ENCODE measurements around the gene PANK2. TPM values are rescaled to one million over a fixed set of nuclear protein-coding genes. Genes with fewer than 3 reads are reported as not detected.
"Not testable (repeated sequence)": the region's sequence is repeated elsewhere in the genome, so short reads cannot be mapped to it uniquely, and the experiment has no call there.

PANK2 gene
- total RNA-seq, 1 donor from 2014 or later: 68.4 TPM

DNA sequence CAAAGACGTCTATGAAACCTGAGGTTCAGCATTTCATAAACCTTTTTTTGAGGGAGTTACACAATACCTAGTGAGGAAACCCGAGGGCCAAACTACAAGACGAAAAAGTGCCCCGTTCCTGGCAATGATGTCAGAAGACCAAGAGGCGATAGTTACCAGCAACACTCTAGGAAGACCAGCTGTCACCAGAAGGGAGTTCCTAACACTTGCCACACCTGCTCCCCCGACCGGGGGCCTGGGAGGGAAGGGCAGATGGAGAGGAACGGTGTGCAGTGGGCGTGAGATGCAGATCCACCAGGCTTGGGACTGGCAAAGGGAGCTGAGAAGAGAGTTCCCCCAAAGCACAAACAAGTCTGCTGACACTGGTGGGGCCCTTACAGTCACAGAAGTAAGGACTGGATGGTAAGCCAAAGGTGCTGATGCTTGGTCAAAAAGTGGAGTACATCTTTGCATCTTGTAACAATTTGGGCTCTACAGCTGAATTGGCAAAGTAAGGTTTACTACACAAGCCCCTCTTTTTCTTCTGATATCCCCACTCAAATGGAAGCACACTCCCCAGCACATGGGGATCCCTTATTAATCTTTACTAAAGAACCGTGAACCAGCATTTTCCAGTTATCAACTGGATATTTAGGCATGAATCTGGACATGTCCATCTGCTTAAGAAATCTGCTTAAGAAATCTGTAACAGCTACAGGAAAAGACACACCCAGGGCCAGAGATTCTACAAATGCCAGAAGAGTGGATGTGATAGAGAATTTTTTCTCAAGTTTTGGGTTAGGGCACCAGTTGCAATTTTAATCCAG, 38.5 kb downstream of the PANK2 start:
- no peak for DNase-seq (ENCODE audit: low read depth)

GRCh38 chr20:3929713-3930060, 40.5 kb downstream of the PANK2 start:
- no peak for DNase-seq (ENCODE audit: low read depth)

- peak; percentile 68 for DNase-seq (ENCODE audit: low read depth)
Measured at GRCh38 chr20:3930265-3931206, 41.3 kb downstream of the PANK2 start.

DNA sequence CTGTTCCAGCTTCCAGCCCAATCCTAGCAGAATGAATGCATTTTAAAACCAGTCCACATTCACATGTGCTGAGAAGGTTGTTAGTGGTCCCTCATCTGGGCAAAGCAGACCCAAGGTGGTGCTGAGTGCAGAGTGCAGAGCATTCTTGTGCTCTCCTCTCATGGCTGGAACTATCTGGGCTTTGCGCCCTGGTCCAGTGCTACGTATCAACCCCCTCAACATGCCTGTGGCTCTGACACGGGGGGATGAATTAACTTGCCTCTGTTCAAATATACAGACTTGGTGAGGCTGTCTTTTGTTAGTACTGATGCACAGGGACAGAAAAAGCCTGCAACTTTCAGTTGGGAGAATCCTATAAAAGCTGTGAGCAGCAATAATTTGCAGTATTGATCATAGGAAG, 42.5 kb downstream of the PANK2 start:
- no peak for DNase-seq (ENCODE audit: low read depth)

DNA sequence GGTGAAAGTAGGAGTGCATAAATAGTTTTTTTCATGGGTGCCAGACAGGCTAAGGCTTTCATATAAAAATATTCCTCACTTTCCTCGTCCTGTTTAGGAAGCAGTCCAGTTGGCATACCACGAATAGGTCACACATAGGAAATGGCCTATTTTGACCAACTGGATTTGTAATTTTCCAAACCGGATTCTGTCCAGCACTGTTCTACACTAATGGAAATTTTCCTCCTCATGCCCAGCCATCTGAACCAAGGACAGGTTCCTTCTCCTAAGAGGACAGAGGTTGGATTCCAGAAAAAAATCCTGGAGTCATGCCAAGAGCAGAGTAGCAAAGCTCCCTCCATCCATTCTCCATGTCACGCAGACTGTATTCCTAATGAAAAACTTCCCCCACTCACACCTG, 43.1 kb downstream of the PANK2 start:
- no peak for DNase-seq (ENCODE audit: low read depth)

GRCh38 chr20:3932681-3933080, 43.5 kb downstream of the PANK2 start:
- peak; percentile 41 for DNase-seq (ENCODE audit: low read depth)

DNA sequence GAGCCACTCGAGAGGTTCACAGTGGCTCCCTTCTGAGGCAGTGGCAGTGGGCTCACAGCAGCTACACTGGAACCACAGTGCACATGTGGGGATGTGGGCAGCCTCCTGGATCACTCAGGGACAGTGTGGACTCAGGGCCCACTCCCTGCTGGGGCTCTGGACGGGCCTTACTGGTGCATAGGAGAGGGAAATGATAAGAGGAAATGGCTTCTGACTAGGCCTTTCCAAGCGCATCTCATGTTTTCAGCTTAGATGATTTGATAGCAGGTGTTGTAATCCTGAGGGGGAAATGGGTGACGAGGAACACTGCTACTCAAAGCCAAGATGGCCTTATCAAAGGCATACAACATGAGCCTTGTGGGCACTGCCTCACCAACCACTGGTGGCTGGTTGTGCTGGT, 44.0 kb downstream of the PANK2 start:
- no peak for DNase-seq (ENCODE audit: low read depth)

GRCh38 chr20:3934624-3935023, 45.4 kb downstream of the PANK2 start:
- no peak for DNase-seq (ENCODE audit: low read depth)

DNA sequence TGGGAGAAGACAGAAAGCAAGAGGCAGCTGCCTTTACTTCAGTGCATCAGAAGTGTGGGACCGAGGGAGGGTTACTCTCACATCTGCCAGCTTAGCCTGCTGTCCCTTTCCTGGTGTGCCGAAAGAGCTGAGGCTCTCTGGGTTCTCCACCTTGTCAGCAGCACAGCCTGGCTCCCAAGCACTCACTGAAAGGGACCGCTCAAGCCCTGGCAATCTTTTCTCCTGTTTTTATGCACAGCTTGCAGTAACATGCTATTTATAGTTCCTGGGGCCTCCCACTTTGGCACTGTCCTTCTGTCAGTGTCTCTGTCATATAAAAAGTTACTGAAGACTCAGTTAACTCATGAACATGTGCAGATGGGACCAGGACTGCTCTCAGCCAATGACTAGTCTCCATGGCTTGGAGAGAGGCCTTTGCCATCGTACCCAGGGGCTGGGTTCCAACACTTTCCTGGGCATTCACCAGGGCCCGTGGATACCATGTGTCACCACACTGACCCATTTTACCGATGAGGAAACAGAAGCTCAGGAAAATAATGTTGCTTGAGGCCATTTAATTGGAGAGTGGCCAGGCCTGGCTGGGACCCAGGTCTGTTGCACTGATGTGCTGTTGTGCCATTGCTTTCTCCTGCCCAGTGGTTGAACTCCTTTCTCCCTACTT, 46.2 kb downstream of the PANK2 start:
- no peak for DNase-seq (ENCODE audit: low read depth)

DNA sequence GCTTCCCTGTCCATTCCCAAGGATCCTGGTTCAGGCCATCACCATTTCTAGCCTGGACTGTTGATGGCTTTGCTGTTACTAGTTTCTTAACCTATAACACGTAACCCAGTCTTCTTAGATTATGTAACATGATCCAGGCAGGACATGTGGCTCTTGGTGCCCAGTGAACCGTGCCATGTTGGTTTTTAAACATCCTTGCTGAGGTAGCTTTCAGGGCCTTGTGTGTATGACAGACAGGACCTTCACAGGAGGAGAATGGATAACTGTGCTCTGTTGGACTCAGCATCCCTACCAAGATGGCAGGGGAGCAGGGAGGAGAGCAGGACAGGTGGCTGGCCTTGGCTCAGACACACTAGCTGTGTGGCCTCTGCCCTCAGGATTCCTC, 46.8 kb downstream of the PANK2 start:
- DNase-seq (ENCODE audit: low read depth): peak; percentile 30

- no peak for DNase-seq (ENCODE audit: low read depth)
Measured at GRCh38 chr20:3937618-3938017, 48.4 kb downstream of the PANK2 start.

GRCh38 chr20:3940905-3941304, 51.7 kb downstream of the PANK2 start:
- DNase-seq (ENCODE audit: low read depth): no peak

DNA sequence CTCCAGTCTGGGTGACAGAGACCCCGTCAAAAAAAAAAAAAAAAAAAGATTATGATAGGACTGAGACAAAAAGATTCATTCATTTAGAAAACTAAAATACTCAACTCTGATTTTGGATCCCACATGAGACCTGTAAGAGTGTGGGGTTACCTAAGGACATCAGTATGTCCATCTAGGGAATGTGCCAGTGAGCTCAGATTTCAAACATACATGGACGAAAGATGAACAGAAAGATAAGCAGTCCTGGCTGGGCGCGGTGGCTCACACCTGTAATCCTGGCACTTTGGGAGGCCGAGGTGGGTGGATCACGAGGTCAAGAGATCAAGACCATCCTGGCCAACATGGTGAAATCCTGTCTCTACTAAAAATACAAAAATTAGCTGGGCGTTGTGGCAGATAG, 57.5 kb downstream of the PANK2 start:
- not testable (repeated sequence) for DNase-seq (ENCODE audit: low read depth)

- DNase-seq (ENCODE audit: low read depth): no peak
Measured at GRCh38 chr20:3964719-3965118, 75.5 kb downstream of the PANK2 start.

DNA sequence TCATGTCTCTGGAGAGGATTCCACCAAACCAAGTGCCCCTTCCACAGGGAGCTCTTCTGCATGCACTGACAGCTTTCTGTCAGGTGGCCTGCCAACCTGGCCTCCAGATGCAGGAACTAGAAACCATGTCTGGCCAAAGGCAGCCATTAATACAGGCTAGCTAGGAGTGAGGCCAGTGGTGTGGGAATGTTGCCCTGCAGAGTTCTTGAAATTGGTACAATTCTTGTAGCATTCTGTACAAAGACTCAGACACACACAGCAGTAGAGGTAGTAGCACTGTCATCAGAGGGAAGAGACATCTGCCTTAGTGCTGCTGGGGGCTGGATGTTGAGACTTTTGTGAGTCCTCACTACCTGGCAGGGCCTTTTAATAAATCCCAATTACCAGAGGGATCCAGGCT, 77.4 kb downstream of the PANK2 start:
- no peak for DNase-seq (ENCODE audit: low read depth)

- DNase-seq (ENCODE audit: low read depth): no peak
Measured at GRCh38 chr20:3970016-3970415, 80.8 kb downstream of the PANK2 start.

DNA sequence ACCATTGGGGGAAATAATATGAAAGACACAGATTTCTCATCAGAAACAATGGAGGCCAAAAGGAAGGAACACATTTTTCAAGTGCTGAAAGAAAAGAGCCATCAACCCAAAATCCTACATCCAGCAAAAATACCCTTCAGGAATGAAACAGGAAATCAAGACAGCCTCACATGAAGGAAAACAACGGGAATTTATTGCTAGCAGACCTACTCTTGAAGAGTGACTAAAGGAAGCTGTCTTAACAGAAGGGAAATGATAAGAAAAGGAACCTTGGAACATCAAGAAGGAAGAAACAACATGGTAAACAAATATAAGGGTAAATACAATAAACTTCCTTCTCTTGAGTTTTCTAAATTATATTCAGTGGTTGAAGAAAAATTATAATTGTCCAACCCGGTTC, 82.0 kb downstream of the PANK2 start:
- no peak for DNase-seq (ENCODE audit: low read depth)

- no peak for DNase-seq (ENCODE audit: low read depth)
Measured at GRCh38 chr20:3972161-3972560, 83.0 kb downstream of the PANK2 start.

GRCh38 chr20:3972631-3973030, 83.4 kb downstream of the PANK2 start:
- DNase-seq (ENCODE audit: low read depth): not testable (repeated sequence)

DNA sequence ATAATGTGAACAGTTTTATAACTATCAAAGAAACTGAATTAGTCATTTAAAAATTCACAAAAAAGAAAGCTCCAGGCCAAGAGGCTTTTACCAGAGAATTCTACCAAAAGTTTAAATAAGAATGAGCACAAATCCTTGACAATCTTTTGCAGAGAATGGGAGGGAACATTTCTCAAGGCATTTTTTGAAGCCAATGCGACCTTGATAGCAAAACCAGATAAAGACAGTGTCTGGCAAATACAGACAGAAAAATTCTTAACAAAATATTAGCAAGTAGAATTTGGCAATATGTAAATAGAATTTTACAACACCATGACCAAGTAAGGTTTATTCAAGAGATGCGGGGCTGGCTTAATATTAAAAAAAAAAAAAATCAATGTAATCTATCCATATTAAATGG, 84.5 kb downstream of the PANK2 start:
- no peak for DNase-seq (ENCODE audit: low read depth)

- DNase-seq (ENCODE audit: low read depth): no peak
Measured at GRCh38 chr20:3976511-3976910, 87.3 kb downstream of the PANK2 start.

Measured in renal cortical epithelial cell (primary cell).